Hippocampal formation (tissue), 2 donors: ENCODE results near the gene SHISA7.

Experiments
- DNase-seq, 2 donors: peaks; one replicate each; lab custom pipeline; 2025; lab: John Stamatoyannopoulos, UW

The SHISA7 gene

DNA sequence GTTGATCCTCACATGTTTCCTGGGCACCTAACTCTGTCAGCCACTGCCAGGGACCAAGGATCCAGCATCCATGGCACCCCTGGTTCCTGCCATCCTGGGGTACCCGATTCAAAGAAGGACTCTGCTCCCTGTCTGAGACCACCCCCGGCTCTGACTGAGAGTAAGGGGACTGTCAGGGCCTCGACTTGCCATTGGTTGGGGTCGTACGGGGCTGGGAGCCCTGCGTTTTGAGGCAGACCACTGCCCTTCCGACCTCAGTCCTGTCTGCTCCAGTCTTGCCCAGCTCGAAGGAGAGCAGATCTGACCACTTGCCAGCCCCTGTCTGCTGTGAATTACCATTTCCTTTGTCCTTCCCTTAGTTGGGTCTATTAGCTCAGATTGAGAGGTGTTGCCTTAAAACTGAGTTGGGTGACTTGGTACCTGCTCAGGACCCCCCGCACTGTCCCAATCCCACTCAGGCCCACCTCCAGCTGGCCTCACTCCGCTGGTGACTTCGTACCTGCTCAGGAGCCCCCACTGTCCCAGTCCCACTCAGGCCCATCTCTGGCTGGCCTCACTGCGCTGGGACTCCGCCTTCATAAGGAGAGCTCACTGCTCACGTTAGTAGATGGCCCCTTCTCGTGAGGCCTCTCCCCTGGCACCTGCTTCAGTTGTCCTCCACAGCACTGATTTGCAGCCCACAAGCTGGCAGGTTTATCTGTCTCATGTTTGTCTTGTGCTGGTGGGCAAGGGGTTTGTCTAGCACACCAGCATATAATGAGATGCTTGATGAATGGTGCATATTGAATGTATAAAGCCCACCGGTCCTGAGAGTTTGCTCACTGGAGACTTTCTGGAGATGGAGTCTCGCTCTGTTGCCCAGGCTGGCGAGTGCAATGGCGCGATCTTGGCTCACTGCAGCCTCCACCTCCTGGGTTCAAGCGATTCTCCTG, 53.4 kb downstream of the SHISA7 start:
- DNase-seq: no peak

DNA sequence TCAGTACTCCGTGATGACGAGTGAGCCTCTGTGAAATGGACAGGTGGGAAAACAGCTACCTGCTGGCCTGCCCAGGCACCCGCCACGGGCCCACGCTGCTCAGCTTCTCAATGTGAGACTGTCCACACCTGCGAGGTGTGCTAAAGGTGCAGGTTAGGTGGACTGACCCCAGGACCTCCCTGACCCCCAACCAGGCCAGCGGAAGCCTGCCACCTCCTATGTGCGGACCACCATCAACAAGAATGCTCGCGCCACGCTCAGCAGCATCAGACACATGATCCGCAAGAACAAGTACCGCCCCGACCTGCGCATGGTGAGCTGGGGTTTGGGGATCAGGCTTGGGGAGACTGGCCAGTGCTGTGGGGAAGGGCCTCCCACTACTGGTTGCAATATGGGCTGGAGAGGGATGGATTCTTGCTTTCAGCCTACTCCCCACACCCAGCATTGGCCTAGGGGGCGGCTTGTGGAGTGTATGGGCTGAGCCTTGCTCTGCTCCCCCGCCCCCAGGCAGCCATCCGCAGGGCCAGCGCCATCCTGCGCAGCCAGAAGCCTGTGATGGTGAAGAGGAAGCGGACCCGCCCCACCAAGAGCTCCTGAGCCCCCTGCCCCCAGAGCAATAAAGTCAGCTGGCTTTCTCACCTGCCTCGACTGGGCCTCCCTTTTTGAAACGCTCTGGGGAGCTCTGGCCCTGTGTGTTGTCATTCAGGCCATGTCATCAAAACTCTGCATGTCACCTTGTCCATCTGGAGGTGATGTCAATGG, 55.2 kb downstream of the SHISA7 start:
- no peak for DNase-seq

DNA sequence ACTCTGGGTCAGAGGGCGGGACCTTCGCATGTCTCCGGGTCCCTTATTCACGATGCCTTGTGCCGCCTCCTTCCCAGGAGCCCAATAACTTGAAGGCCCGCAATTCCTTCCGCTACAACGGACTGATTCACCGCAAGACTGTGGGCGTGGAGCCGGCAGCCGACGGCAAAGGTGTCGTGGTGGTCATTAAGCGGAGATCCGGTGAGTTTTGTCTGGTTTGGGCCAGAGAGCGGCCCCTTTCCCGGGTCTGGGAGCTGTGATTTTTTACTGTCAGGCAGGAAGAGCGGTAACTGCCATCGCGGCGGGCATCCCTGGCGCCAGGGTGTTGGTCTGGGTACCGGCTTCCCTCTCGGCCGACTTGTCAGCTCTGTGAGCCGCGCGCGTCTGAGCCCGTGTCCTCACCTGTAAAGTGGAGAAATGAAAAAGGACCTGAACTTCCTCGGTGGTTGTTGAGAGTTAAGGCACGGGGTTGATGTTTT, 56.6 kb downstream of the SHISA7 start:
- no peak for DNase-seq

DNA sequence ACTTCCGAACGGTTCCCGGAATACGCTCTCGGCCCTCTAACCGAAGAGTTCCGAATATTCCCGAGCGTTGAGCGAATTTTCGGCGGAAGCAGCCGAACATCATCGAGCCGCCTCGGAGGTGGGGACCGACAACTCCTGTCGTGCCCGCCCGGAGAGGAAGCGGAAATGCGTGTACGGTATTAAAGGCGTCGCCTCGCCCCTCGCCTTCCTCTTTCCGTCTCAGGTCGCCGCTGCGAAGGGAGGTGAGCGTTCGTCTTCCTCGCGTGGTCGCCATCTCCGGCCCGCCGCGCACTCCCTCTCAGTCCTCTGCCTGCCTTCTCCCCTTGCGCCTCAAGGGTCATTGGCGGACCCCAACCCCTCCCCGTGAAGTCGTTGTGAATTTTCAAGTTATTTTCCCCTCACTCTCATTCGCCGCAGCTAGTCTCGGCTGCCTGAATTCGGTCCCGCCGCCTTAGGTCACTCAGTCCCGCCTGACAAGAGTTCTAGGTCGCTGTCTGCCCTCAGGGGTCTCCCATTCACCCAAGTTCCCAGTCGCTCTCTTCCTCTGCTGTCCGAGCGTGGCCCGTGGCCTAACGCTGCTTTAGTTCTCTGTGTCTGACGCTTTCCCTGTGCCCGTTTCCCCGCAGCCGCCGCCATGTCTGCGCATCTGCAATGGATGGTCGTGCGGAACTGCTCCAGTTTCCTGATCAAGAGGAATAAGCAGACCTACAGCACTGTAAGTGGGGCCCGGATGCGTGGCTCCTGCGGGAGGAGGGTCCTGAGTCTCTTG, 57.2 kb downstream of the SHISA7 start, which contains the start of gene RPL28:
TSS of gene RPL28 (plus strand) at position 209 of the 769 bp plus-strand sequence. CDS start at position 635, 426 bp downstream.
- peak; percentile 97 for DNase-seq

DNA sequence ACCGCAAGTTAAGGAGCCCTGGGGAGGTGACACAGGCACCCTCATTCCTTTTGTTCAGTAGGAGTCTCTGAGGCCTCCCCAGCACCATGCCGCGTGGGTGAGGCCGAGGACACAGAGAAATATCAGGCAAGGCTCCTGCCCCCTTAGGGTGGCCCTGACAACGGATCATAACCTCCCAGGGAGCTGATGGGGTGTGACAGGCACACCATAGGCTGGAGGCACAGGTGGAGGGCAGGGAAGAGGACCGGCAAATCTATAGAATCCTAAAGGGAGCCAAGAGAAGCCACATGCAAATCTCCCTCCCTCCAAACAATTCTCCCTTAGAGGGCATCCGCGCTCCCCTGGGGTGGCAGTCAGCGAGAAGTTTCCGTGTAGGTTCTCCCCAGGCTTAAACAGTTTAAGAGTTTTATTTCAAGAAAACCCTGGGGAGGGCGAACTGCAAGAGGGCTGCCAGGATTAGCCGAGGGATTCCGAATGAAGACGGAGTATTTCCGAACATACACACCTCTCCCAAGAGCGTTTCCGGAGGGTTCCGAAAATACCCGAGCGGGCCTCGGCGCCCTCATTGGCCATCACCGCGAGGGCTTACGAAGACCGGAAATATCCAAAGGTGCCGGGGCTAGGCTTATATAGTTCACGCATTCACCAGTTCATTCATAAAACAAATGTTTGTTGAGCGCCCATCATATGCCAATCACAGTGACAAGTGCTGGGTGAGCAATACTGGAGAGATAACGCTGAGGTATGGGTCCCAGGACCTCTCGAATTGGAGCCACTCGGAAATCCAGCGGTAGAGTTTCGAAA, 58.0 kb downstream of the SHISA7 start:
- DNase-seq: peak; percentile 87 to 89

DNA sequence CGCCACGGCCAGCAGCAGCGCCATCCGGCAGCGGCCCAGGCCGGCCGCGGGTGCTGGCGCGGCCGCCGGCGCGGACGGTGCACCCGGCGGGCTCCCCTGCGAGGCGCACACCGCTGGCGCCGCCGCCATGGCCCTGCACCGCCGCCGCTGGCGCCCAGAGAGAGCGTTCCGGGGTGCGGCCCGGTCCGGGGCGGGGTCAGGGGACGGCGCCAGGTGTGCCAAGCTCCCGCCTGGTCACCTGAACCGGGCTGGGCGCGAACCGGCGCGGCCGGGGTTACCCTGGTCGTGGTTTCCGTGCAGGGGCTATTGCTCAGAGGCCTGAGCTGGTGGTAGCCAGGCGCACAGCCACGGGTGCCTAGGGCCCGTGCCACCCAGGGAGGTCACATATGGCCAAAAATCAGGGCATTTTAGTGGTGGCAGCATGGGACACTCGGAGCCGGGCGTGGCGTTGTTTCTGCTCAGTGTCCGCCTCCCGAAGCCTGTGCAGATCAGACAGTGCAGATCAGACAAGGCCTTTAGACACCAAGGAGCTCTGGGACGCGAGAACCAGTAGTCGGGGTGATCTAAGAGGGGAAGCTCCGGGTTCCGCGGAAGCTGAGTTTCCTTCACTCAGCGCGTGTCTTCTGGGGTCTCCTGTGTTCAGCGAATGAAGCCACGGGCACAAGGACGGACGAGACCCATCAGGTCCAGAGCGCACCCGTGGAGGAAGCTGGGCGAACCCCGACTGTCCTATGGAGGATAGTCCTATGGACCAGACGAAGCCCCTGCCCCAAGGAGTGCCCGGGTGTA, 58.8 kb downstream of the SHISA7 start, which contains the start of gene TMEM238:
TSS of gene TMEM238 (minus strand) at position 162 of the 789 bp plus-strand sequence. CDS start at position 129, 33 bp downstream.
- DNase-seq: peak in 1 of 2 donors; percentile 35

DNA sequence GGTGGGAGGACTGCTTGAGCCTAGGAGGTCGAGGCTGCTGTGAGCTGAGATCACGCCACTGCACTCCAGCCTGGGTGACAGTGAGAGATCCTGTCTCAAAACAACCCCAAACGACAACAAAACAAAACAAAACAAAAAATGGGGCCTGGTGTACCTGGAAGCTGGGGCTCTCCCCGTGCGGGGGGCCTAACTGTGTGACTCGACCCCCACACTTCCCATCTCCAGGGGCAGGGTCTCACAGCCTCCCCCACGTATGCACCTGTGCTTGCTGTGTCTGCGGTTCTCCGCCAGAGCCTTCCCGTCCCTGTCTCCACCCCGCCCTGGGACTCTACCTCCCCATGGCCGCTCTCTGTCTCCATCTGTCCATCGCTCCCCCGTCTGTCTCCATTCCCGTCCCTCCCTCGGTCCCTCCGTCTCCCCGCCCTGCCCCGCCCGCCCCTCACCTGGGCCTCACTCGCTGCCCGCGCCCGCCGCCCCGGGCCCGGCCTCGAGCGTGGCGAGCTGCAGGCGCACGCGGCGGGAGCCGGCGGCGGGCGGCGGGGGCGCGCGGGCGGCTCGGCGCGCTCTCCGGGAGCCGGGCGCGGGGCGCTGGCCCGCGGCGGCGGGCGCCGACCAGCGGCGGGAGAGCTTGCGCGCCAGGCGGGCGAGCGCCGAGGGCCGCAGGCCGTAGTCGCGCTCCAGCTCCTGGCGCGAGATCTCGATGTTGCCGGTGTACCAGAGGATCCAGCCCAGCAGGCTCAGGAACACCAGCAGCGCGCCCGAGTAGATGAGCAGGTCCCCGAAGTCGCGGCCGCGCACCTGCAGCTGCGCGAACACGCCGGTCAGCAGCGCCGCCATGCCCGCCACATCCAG, 59.6 kb downstream of the SHISA7 start:
- peak; percentile 24 to 33 for DNase-seq

DNA sequence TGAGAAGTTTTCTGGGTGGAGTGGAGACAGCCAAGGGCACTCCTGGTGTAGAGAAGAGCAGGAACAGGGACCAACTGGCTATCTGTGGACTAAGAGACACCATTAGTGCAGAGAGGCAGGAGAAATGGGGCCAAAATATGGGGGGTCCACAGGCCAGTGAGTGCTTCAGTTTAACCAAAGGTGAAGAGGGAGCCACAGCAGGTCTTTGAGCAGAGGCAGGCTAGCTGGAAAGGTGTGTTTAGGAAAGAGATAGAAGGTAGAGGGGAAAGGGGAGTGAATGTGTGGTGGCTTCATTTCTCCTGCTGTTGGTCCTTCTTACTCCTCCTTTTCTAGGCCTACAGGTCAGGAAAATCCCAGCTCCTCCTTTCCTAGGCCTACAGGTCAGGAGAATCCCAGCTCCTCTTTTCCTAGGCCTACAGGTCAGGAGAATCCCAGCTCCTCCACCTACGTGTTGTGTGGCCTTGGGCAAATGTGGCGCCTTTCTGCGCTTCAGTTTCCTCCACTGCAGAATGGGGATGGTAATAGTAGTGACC, 60.5 kb downstream of the SHISA7 start:
- no peak for DNase-seq

DNA sequence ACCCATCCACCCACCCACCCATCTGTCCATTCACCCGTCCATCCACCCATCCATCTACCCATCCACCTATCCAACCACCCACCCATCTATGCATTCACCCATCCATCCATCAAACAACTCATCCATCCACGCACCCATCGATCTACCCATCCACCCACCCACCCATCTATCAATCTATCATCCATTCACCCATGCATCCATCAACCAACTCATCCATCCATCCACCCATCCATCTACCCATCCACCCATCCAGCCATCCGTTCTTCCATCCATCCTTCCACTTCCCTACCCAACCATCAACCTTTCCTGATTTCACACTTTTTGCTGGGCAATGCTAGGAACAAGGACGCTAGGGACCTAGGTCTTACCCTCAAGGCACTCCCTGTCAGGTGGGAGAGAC, 61.1 kb downstream of the SHISA7 start:
- no peak for DNase-seq

DNA sequence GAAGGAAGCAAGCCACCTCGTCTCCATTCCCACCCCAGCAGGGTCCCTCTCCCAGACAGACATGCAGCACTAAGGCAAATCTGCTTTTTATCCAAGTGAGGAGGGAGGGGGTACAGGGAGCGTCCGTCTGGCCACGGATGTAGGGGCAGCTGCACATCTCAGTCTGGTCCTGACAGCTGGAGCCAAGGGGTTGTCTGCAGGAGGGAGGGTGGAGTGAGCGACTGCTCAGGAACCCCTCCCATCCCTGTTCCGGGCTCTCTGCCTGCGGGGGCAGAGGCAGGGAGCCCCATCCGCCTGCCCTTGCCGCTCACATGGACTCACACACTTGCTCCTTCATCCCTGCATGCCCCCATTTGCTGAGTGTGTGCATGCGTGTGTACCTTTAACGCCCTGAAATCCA, 63.9 kb downstream of the SHISA7 start:
- DNase-seq: no peak
